Uterus (tissue), 2 donors: ENCODE data around the gene MSI2.

Source experiments
- CTCF ChIP-seq, 4 experiments: fragments of 200-600 bp in 2 of 4; fragments of 450-650 bp in 2 of 4; sonication (generic) in 2 of 4; IDR thresholded peaks; one replicate each; pipeline ENCODE4 v1.5.1; 2016 to 2019; ENCODE audit warnings: antibody characterized with exemption in 4 of 4, mild to moderate bottlenecking in 2 of 4, moderate library complexity in 1 of 4
- POLR2A ChIP-seq, 2 donors: fragments of 450-650 bp; IDR thresholded peaks; one replicate each; pipeline ENCODE4 v1.6.1; 2016; ENCODE audit warnings: antibody characterized with exemption in 2 of 2, mild to moderate bottlenecking in 1 of 2, moderate library complexity in 1 of 2

- no peak for TF ChIP-seq POLR2A (IDR thresholded peaks at IDR 0.05)
- TF ChIP-seq CTCF (IDR thresholded peaks at IDR 0.05) = no peak
Observed at GRCh38 chr17:57677301-57677700, 421.0 kb downstream of the MSI2 start.
